Uterine smooth muscle cell (primary cell): ENCODE results near the gene SLC13A3. TPM values are rescaled to one million over a fixed set of nuclear protein-coding genes. Genes with fewer than 3 reads are reported as not detected.

ENCODE experiments used
- total RNA-seq: library from RNA; depleted of rRNA; stranded (reverse); fragments of >200 nt; gene quantifications from 2 replicates; pipeline ENCODE4 v1.2.3, GENCODE V29; 2014

Gene SLC13A3, protein sequence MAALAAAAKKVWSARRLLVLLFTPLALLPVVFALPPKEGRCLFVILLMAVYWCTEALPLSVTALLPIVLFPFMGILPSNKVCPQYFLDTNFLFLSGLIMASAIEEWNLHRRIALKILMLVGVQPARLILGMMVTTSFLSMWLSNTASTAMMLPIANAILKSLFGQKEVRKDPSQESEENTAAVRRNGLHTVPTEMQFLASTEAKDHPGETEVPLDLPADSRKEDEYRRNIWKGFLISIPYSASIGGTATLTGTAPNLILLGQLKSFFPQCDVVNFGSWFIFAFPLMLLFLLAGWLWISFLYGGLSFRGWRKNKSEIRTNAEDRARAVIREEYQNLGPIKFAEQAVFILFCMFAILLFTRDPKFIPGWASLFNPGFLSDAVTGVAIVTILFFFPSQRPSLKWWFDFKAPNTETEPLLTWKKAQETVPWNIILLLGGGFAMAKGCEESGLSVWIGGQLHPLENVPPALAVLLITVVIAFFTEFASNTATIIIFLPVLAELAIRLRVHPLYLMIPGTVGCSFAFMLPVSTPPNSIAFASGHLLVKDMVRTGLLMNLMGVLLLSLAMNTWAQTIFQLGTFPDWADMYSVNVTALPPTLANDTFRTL
- total RNA-seq, result 3.1 and 5.5 TPM in 2 replicates

DNA sequence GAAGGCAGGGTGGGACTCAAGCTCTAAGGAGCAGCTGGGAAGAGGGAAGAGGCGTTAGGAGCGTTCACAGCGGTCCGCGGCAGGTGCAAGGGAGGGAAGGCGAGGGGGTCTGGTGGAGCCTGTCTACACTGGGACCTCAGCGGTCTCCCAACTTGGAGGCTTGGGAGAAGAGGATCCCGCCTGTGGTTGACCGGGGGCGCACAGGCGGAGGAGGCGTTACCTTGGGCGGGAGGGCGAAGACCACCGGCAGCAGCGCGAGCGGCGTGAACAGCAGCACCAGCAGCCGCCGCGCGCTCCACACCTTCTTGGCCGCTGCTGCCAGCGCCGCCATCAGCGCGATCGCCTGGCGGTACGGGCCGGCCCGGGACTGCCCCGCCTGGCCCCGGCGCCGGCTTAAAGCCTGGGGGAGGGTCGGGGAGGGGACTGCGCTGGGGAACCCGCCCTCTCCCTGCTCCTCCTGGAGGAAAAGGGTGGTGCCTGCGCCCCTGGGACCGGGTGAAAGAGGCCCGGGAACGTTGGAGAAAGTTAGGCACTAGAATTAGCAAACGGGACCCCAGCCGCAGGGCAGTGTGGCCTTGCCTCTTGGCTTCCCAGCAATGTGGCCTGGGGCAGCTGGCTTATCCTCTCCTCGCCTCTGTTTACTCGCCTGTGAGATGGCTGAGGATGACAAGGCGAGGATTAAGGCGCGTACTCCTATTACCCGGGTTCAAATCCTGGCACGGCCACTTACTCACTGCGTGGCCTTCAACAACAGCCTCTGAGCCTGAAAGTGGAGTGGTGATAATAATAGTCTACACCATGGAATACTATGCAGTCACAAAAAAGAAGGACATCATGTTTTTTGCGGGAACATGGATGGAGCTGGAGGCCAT lies at the start of gene SLC13A3:
Gene SLC13A3 (minus strand): TSS at position 369 of the 872 bp plus-strand sequence. CDS start 38 bp downstream, at position 331.

DNA sequence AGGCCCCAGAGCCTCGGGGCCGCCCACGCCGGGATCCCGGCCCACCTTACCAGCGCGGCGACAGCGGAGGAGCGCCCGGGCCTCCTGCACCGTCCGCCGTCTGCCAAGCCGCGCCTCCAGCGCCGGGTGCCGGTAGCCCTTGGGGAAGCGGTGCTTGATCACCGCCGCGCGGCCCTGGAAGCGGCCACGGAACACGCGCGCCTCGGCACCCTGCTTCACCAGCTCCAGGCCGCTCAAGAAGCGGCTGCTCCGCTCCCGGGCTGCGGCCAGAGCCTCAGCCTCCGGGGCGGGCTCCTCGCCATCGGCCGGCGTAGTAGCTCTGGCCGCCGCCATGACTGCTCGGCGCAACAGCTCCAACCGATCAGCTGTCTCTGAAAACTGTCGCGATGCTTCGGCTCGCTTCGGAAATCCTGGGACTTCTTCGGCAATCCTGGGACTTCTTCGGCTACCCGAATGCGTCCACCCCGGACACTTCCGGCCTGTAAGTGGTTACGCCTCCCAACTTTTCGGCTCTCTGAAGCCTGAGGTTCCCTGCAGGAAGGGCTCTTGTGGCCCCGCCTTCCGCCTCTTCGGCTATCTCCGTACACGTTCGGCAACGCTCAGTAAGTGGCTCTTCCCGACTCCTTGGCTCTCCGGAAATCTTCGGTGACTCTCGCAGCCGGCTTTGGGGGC lies 38.0 kb upstream of the SLC13A3 start, which contains the start of gene TP53RK:
Gene TP53RK (minus strand): TSS at position 363 of the 672 bp plus-strand sequence. CDS start 30 bp downstream, at position 333.

DNA sequence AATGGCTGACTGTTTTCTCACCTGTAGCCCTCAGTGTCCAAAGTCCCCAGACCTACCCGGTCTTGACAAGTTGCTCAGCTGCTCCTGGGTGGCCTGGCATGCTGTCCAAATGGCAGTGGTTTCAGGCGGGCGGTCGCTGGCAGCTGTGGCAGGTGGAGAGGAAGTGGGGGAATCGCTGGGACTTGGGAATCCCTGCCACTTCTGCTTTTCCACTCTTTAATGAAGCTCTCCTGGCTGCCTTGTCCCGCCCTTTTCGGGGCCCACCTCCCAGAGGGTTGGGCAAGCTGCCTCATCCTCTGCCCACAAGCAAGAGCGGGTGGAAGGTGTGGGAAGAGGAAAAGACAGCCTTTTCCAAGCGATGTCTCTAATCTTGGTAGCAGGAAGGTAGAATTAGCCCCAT lies 100.8 kb downstream of the SLC13A3 start, which contains the start of gene OCSTAMP:
Gene OCSTAMP (minus strand): TSS at position 194 of the 400 bp plus-strand sequence. CDS start 94 bp downstream, at position 100.

DNA sequence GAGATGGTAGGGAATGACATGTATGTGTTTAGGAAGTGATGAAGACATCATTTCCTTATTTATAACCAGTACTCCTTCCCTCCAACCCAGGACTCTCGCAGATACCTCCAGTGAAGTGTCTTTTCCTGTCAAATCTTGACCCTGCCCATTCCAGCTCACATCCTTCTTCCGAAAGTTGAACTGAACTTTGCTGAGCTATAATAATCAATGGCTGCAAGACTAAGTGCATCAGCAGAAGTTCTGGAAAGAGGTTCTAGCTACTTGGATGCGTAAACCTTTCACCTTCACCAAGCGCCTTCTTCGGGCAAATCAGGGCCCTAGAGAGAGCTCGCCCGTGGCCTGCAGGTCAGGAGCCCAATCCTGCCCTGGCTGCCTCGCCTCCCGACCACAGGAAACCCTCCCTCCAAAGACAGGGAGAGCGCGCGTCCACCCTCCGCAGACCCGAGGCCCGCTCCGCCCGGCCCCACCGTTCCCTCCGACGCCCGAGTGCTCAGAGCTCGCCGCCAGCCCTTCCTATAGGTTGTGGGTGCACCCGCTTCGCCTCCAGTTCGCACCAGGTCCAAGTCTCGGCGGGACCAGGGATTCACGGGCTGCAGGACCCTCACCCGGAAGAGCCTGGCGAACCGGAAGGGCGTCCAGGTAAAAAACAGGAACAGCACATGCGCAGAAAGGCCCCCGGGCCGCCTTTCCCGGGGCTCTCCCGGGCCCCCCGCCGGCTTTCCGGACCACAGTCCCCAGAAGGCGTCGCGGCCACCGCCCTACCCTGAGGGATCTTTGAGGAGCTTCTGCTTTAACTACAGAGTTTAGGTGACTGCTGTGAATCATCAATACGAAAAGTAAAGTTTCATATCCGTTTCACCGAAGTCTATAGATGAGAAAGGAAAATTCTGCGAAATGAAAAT lies 138.1 kb downstream of the SLC13A3 start, which contains the start of gene ZNF334:
Gene ZNF334 (minus strand): TSS at position 617 of the 902 bp plus-strand sequence. CDS start 1,457 bp downstream, outside the sequence.

Other genes with a start within 250 kb of the SLC13A3 start
- gene ELMO2, start 244.8 kb downstream of the SLC13A3 start, total RNA-seq, result 34.4 and 36.7 TPM in 2 replicates
- 4.8 and 6.9 TPM in 2 replicates for gene ZNF334, start 137.9 kb downstream of the SLC13A3 start, total RNA-seq
- not detected in 2 replicates for gene OCSTAMP, start 100.8 kb downstream of the SLC13A3 start, total RNA-seq
- 13.7 and 14.2 TPM in 2 replicates for gene TP53RK, start 38.0 kb upstream of the SLC13A3 start, total RNA-seq
- 23.4 and 49.7 TPM in 2 replicates for gene SLC2A10, start 58.2 kb upstream of the SLC13A3 start, total RNA-seq
- gene EYA2, start 243.4 kb upstream of the SLC13A3 start, total RNA-seq, result 1.6 and 2.0 TPM in 2 replicates